Keratinocyte (primary cell): ENCODE data around the gene THBS1. TPM values are rescaled to one million over a fixed set of nuclear protein-coding genes. Genes with fewer than 3 reads are reported as not detected.
A peak's percentile ranks its signal among the peaks of the same experiment; 100 is the strongest.

Source experiments
- DNase-seq: peaks from one replicate; pipeline ENCODE4 v3.0.0-alpha.2; 2011; ENCODE audit warnings: low read depth, missing footprints, low spot score
- FAIRE-seq: peaks from 2 replicates; lab custom pipeline; 2011; peaks lifted over from hg19 to GRCh38; lab: Jason Lieb, UNC
- H2AFZ ChIP-seq: 2 replicates; pipeline ENCODE4 v1.6.0; 2012; ENCODE audit warnings: low read length, control low read depth, inconsistent platforms; ENCODE audit not compliant: control insufficient read depth
- H3K27ac ChIP-seq: 2 replicates; pipeline ENCODE4 v1.5.1; 2011; ENCODE audit warnings: low read length; ENCODE audit not compliant: control insufficient read depth, insufficient read depth
- H3K27me3 ChIP-seq: 3 replicates; pipeline ENCODE4 v1.6.0; 2011; ENCODE audit warnings: low read length; ENCODE audit not compliant: control insufficient read depth, insufficient read depth; ENCODE audit errors: extremely low read depth
- H3K36me3 ChIP-seq, 2 experiments: 2 replicates in 1 of 2; 3 replicates in 1 of 2; pipeline ENCODE4 v1.5.1; 2011; ENCODE audit warnings: low read length in 2 of 2, mild to moderate bottlenecking in 1 of 2; ENCODE audit not compliant: control insufficient read depth in 2 of 2, insufficient read depth in 2 of 2; ENCODE audit errors: extremely low read depth in 1 of 2
- H3K4me1 ChIP-seq: 3 replicates; pipeline ENCODE4 v1.5.1; 2011; ENCODE audit warnings: low read length; ENCODE audit not compliant: control insufficient read depth, insufficient read depth; ENCODE audit errors: extremely low read depth
- H3K4me2 ChIP-seq: 3 replicates; pipeline ENCODE4 v1.6.0; 2011; ENCODE audit warnings: low read depth, low read length; ENCODE audit not compliant: control insufficient read depth, insufficient read depth; ENCODE audit errors: extremely low read depth
- H3K4me3 ChIP-seq, 3 experiments: fragments of 200-600 bp in 1 of 3; sonication (generic) in 1 of 3; 2 replicates in 2 of 3; 3 replicates in 1 of 3; pipeline ENCODE4 v1.5.1; 2011 to 2016; ENCODE audit warnings: low read length in 3 of 3, mild to moderate bottlenecking in 3 of 3, control low read depth in 2 of 3, inconsistent platforms in 1 of 3, low read depth in 1 of 3, mixed read lengths in 1 of 3, mixed run types in 1 of 3, moderate library complexity in 1 of 3; ENCODE audit not compliant: control insufficient read depth in 2 of 3, insufficient read depth in 2 of 3; ENCODE audit errors: extremely low read depth in 1 of 3
- H3K79me2 ChIP-seq: 2 replicates; pipeline ENCODE4 v1.6.0; 2012; ENCODE audit warnings: low read length; ENCODE audit not compliant: control insufficient read depth, insufficient read depth
- H3K9ac ChIP-seq: 3 replicates; pipeline ENCODE4 v1.6.0; 2011; ENCODE audit warnings: low read length; ENCODE audit not compliant: control insufficient read depth, insufficient read depth; ENCODE audit errors: extremely low read depth
- H3K9me1 ChIP-seq: 3 replicates; pipeline ENCODE4 v1.6.0; 2011; ENCODE audit warnings: low read length; ENCODE audit not compliant: control insufficient read depth, insufficient read depth; ENCODE audit errors: extremely low read depth
- H3K9me3 ChIP-seq: 2 replicates; pipeline ENCODE4 v1.5.1; 2012; ENCODE audit warnings: low read depth, low read length; ENCODE audit not compliant: control insufficient read depth
- H4K20me1 ChIP-seq: 3 replicates; pipeline ENCODE4 v1.6.0; 2011; ENCODE audit warnings: low read length; ENCODE audit not compliant: control insufficient read depth, insufficient read depth; ENCODE audit errors: extremely low read depth
- CTCF ChIP-seq, 3 experiments: IDR thresholded peaks in 1 of 3; conservative IDR thresholded peaks in 1 of 3; optimal IDR thresholded peaks in 1 of 3; 2 replicates in 2 of 3; 3 replicates in 1 of 3; pipeline versions ENCODE3 to v1.5.1; 2011; ENCODE audit warnings: low read length in 3 of 3, mild to moderate bottlenecking in 3 of 3, moderate library complexity in 2 of 3, control low read depth in 1 of 3, inconsistent platforms in 1 of 3; ENCODE audit not compliant: insufficient read depth in 2 of 3; ENCODE audit errors: extremely low read depth in 1 of 3
- EZH2 ChIP-seq: IDR thresholded peaks from one replicate; pipeline ENCODE4 v1.6.1; 2012; ENCODE audit warnings: inconsistent platforms, mild to moderate bottlenecking, low read length, moderate library complexity
- dilution Hi-C: fragments of 300-500 bp; cut with MboI; formaldehyde crosslinking; loops from one replicate; pipeline ENCODE4 v1.7.0; 2020; ENCODE audit warnings: low sequenced_read_pairs; ENCODE audit not compliant: extremely low pct_ligation_motif_present
- polyA plus RNA-seq, 5 experiments: library from polyadenylated mRNA; depleted of rRNA in 3 of 5; stranded (reverse) in 3 of 5; stranded (forward) in 1 of 5; unstranded in 1 of 5; fragments of >200 nt; gene quantifications; 1 replicate in 1 of 5; 2 replicates in 3 of 5; 3 replicates in 1 of 5; pipeline versions ENCODE4 v1.2.1 to v1.2.3, GENCODE V29; 2011 to 2012; ENCODE audit warnings: missing spikeins in 2 of 5, low read depth in 1 of 5, low replicate concordance in 1 of 5

Gene THBS1
- polyA plus RNA-seq, 1 donor (not counting 4 experiments of a cell fraction or from before 2014, with no cell fraction given), result 789 TPM

- Histone ChIP-seq H3K4me2 (no peak overlapping the region), H3K9ac (no peak overlapping the region), H3K9me3 (no peaks in the 10 kb centered on the region), H3K27ac (no peak overlapping the region), H3K27me3 (no peaks in the 10 kb centered on the region), H2AFZ (no peak overlapping the region), H3K36me3 (peaks cover 23 to 40% of the 10 kb centered on the region in 2 experiments), H3K4me3 (no peak overlapping the region), H3K4me1 (no peaks in the 10 kb centered on the region), H4K20me1 (peaks cover 41% of the 10 kb centered on the region), H3K79me2 (no peaks in the 10 kb centered on the region), H3K9me1 (no peaks in the 10 kb centered on the region)
- FAIRE-seq (peak; percentile 79), DNase-seq (peak; percentile 54)
- dilution Hi-C loops, result no loop called here
- TF ChIP-seq CTCF (optimal IDR thresholded peaks at IDR 0.05 in 1 of 3, IDR thresholded peaks at IDR 0.05 in 1 of 3, conservative IDR thresholded peaks at IDR 0.05 in 1 of 3; ENCODE audit: extremely low read depth in 1 of 3, insufficient read depth in 2 of 3, low read length in 3 of 3) (no peak), EZH2 (no peak)
These were observed 14.7 kb downstream of the THBS1 start for GRCh38 chr15:39595338-39596221.

- H3K4me3 ChIP-seq, result no peak overlapping the region
- H3K36me3 ChIP-seq, result peaks cover 18 to 32% of the 10 kb centered on the region in 2 experiments
- peaks cover 33% of the 10 kb centered on the region for H4K20me1 ChIP-seq
- no peaks in the 10 kb centered on the region for H3K4me1 ChIP-seq
- no peaks in the 10 kb centered on the region for H3K27me3 ChIP-seq
- no peaks in the 10 kb centered on the region for H3K79me2 ChIP-seq
- H3K27ac ChIP-seq, result no peak overlapping the region
- TF ChIP-seq EZH2 (no peak), CTCF (optimal IDR thresholded peaks at IDR 0.05 in 1 of 3, IDR thresholded peaks at IDR 0.05 in 1 of 3, conservative IDR thresholded peaks at IDR 0.05 in 1 of 3; ENCODE audit: extremely low read depth in 1 of 3, insufficient read depth in 2 of 3, low read length in 3 of 3) (no peak)
- no peaks in the 10 kb centered on the region for H3K9me3 ChIP-seq
- H3K9me1 ChIP-seq, result no peaks in the 10 kb centered on the region
- H2AFZ ChIP-seq, result no peak overlapping the region
- dilution Hi-C loops, result no loop called here
- H3K4me2 ChIP-seq, result no peak overlapping the region
- DNase-seq (peak; percentile 42), FAIRE-seq (no peak)
- no peak overlapping the region for H3K9ac ChIP-seq
These were observed 15.6 kb downstream of the THBS1 start for GRCh38 chr15:39596358-39597051.
